ENCODE results near the gene MAP3K5. TPM values are rescaled to one million over a fixed set of nuclear protein-coding genes. Genes with fewer than 3 reads are reported as not detected.

MAP3K5 gene
- total and polyA plus RNA-seq, 9 of the 15 experiments (the other 6 are each of a cell fraction or from before 2014, with no cell fraction given) = 2.2 to 13.0 (median 9.9) TPM

DNA sequence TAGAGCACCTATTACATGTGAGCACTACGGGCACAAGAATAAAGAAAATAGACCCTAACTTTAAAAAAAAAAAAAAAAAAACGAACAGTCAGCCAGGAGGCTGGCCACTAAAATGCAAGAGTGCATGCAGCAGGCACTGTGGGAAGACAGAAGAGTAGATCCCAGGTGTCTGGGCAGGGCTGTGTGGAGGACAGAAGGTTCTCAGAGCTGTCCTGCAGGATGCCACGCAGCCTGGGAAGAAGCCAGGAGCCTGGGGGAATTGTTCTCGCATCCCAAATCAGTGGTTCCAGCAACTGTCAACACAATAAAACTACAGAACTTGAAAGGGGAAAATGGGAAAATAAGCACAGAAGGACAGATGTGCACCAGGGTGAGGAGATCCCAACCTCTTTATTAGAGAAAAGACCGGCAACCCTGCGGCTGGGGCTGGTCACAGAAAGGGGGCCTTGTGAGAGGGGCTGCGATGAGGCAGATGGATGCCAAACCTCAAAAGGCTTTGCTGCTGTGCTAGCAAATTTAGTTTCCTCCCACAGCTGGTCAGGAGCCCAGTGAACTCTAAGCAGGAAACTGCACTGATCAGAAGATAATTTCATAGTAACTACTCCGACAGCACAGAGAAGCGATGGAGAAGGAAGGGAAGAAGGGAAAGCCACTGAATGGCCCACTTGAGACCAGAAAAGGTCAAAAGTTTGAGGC lies 30.9 kb downstream of the MAP3K5 start (continued):
- TF ChIP-seq, protein P1, sequence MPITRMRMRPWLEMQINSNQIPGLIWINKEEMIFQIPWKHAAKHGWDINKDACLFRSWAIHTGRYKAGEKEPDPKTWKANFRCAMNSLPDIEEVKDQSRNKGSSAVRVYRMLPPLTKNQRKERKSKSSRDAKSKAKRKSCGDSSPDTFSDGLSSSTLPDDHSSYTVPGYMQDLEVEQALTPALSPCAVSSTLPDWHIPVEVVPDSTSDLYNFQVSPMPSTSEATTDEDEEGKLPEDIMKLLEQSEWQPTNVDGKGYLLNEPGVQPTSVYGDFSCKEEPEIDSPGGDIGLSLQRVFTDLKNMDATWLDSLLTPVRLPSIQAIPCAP (CRISPR knock-in tag; IDR thresholded peaks at IDR 0.05; ENCODE audit: borderline replicate concordance) = no peak
- TF ChIP-seq SIN3B (IDR thresholded peaks at IDR 0.05; ENCODE audit: low read depth) (no peak), TAF7 (tag; IDR thresholded peaks at IDR 0.05) (no peak), RBM17 (IDR thresholded peaks at IDR 0.05; ENCODE audit: borderline replicate concordance, low read depth, low read length) (no peak), RBM14 (IDR thresholded peaks at IDR 0.05; ENCODE audit: borderline replicate concordance, insufficient read depth, low read depth, low read length) (no peak), PHB2 (IDR thresholded peaks at IDR 0.05; ENCODE audit: low read depth) (no peak), HMG20A (CRISPR knock-in tag; conservative IDR thresholded peaks at IDR 0.05) (no peak), ILF3 (IDR thresholded peaks at IDR 0.05; ENCODE audit: borderline replicate concordance) (no peak)
- TF ChIP-seq, protein P2, sequence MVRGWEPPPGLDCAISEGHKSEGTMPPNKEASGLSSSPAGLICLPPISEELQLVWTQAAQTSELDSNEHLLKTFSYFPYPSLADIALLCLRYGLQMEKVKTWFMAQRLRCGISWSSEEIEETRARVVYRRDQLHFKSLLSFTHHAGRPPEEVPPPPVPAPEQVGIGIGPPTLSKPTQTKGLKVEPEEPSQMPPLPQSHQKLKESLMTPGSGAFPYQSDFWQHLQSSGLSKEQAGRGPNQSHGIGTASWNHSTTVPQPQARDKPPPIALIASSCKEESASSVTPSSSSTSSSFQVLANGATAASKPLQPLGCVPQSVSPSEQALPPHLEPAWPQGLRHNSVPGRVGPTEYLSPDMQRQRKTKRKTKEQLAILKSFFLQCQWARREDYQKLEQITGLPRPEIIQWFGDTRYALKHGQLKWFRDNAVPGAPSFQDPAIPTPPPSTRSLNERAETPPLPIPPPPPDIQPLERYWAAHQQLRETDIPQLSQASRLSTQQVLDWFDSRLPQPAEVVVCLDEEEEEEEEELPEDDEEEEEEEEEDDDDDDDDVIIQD (CRISPR knock-in tag; IDR thresholded peaks at IDR 0.05) = no peak
- TF ChIP-seq, protein P3, sequence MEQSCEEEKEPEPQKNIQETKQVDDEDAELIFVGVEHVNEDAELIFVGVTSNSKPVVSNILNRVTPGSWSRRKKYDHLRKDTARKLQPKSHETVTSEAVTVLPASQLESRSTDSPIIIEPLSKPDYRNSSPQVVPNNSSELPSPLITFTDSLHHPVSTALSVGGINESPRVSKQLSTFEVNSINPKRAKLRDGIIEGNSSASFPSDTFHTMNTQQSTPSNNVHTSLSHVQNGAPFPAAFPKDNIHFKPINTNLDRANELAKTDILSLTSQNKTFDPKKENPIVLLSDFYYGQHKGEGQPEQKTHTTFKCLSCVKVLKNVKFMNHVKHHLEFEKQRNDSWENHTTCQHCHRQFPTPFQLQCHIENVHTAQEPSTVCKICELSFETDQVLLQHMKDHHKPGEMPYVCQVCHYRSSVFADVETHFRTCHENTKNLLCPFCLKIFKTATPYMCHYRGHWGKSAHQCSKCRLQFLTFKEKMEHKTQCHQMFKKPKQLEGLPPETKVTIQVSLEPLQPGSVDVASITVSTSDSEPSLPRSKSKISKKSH (CRISPR knock-in tag; IDR thresholded peaks at IDR 0.05) = no peak
- TF ChIP-seq, protein P4, sequence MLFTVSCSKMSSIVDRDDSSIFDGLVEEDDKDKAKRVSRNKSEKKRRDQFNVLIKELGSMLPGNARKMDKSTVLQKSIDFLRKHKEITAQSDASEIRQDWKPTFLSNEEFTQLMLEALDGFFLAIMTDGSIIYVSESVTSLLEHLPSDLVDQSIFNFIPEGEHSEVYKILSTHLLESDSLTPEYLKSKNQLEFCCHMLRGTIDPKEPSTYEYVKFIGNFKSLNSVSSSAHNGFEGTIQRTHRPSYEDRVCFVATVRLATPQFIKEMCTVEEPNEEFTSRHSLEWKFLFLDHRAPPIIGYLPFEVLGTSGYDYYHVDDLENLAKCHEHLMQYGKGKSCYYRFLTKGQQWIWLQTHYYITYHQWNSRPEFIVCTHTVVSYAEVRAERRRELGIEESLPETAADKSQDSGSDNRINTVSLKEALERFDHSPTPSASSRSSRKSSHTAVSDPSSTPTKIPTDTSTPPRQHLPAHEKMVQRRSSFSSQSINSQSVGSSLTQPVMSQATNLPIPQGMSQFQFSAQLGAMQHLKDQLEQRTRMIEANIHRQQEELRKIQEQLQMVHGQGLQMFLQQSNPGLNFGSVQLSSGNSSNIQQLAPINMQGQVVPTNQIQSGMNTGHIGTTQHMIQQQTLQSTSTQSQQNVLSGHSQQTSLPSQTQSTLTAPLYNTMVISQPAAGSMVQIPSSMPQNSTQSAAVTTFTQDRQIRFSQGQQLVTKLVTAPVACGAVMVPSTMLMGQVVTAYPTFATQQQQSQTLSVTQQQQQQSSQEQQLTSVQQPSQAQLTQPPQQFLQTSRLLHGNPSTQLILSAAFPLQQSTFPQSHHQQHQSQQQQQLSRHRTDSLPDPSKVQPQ (CRISPR knock-in tag; IDR thresholded peaks at IDR 0.05; ENCODE audit: borderline replicate concordance) = no peak
